Measurements from ENCODE around the gene LRRC2.
"Not testable (repeated sequence)": the region's sequence is repeated elsewhere in the genome, so short reads cannot be mapped to it uniquely, and the experiment has no call there.

LRRC2 gene

GRCh38 chr3:46566040-46566641, at the start of gene LRRC2:
TSS of gene LRRC2 (minus strand) at chr3:46566302. CDS start at chr3:46551591, 14,711 bp downstream.
- DNase-seq: peak; percentile 41

GRCh38 chr3:46615050-46615775, 49.1 kb upstream of the LRRC2 start:
- no peak for DNase-seq

- DNase-seq: no peak
These were observed 48.3 kb upstream of the LRRC2 start for GRCh38 chr3:46614431-46614830.

GRCh38 chr3:46613313-46614005, 47.4 kb upstream of the LRRC2 start:
- no peak for DNase-seq

GRCh38 chr3:46612324-46612723, 46.2 kb upstream of the LRRC2 start, which contains the start of gene FAM240A:
TSS of gene FAM240A (plus strand) at chr3:46612525. CDS start at chr3:46612684, 159 bp downstream.
- DNase-seq: no peak

- no peak for DNase-seq
These were observed 44.0 kb upstream of the LRRC2 start for GRCh38 chr3:46609944-46610722.

- DNase-seq: no peak
These were observed 43.2 kb upstream of the LRRC2 start for GRCh38 chr3:46609212-46609721.

- DNase-seq: no peak
These were observed 41.5 kb upstream of the LRRC2 start for GRCh38 chr3:46607603-46608028.

- DNase-seq: no peak
These were observed 38.0 kb upstream of the LRRC2 start for GRCh38 chr3:46604127-46604526.

GRCh38 chr3:46603446-46604046, 37.4 kb upstream of the LRRC2 start:
- DNase-seq: no peak

- DNase-seq: no peak
These were observed 33.5 kb upstream of the LRRC2 start for GRCh38 chr3:46599590-46599989.

GRCh38 chr3:46595819-46596314, 29.8 kb upstream of the LRRC2 start:
- DNase-seq: no peak

- DNase-seq: no peak
These were observed 28.6 kb upstream of the LRRC2 start for GRCh38 chr3:46594723-46595122.

- DNase-seq: no peak
These were observed 27.9 kb upstream of the LRRC2 start for GRCh38 chr3:46593979-46594378.

- DNase-seq: no peak
These were observed 27.3 kb upstream of the LRRC2 start for GRCh38 chr3:46593274-46593862.

GRCh38 chr3:46587268-46587667, 21.2 kb upstream of the LRRC2 start:
- not testable (repeated sequence) for DNase-seq

- DNase-seq: no peak
These were observed 20.7 kb upstream of the LRRC2 start for GRCh38 chr3:46586738-46587246.

- DNase-seq: no peak
These were observed 19.9 kb upstream of the LRRC2 start for GRCh38 chr3:46585799-46586693.

- DNase-seq: no peak
These were observed 18.7 kb upstream of the LRRC2 start for GRCh38 chr3:46584598-46585467.
